H1 (cell line): Measurements from ENCODE around the gene DRAXIN. TPM values are rescaled to one million over a fixed set of nuclear protein-coding genes. Genes with fewer than 3 reads are reported as not detected.

Source experiments
- BCL11A ChIP-seq, 2 experiments: IDR thresholded peaks; one replicate each; pipeline ENCODE4 v1.6.1; 2011; ENCODE audit warnings: low read depth in 2 of 2, low read length in 2 of 2, mild to moderate bottlenecking in 2 of 2
- polyA plus RNA-seq, 7 experiments: library from polyadenylated mRNA; depleted of rRNA in 3 of 7; stranded (reverse) in 5 of 7; unstranded in 2 of 7; fragments of >200 nt in 5 of 7; fragments of 200-250 nt in 2 of 7; gene quantifications; 1 replicate in 5 of 7; 2 replicates in 1 of 7; 4 replicates in 1 of 7; pipeline versions ENCODE4 v1.2.1 to v1.2.3, GENCODE V29; 2011 to 2013; ENCODE audit warnings: missing spikeins in 2 of 7, mixed read lengths in 2 of 7
- total RNA-seq: library from RNA; stranded (reverse); fragmentation: NEBNext Ultra II Directional; extraction: Animal tissue kit (Norgen Biotek cat#: 25700); gene quantifications from 2 replicates; pipeline ENCODE4 v1.2.1, GENCODE V29; 2021

Gene DRAXIN
- total and polyA plus RNA-seq, 2 of the 8 experiments (the other 6 are each of a cell fraction or from before 2014, with no cell fraction given) = 4.6 to 17.6 TPM

- no peak for TF ChIP-seq BCL11A (IDR thresholded peaks at IDR 0.05; ENCODE audit: low read depth in 2 of 2, low read length in 2 of 2)
- TF ChIP-seq, all 59 proteins: peak for 0
Observed at GRCh38 chr1:11729498-11730428, 38.3 kb downstream of the DRAXIN start (continued).
